GM10248 (cell line): ENCODE measurements around the gene ERBB3.
"Not testable (repeated sequence)": the region's sequence is repeated elsewhere in the genome, so short reads cannot be mapped to it uniquely, and the experiment has no call there.

Source experiments
- CTCF ChIA-PET: fragments of 300-600 bp; sonication (Branson Sonifier 250); formaldehyde crosslinking; extraction: SDS; loops from one replicate; lab custom pipeline; 2021; ENCODE audit warnings: antibody characterized with exemption; lab: Yijun Ruan, JAX
- POLR2A ChIA-PET: fragments of 350-650 bp; sonication (Branson Sonifier 250); formaldehyde crosslinking; extraction: SDS; loops from one replicate; lab custom pipeline; 2020; ENCODE audit warnings: antibody characterized with exemption; lab: Yijun Ruan, JAX
- DNase-seq: peaks from one replicate; pipeline ENCODE4 v3.0.0; 2012; ENCODE audit errors: extremely low spot score
- TF ChIP-seq, protein P1 (sequence below): IDR thresholded peaks from 2 replicates; pipeline ENCODE4 v1.5.1; 2012; ENCODE audit warnings: mild to moderate bottlenecking, low read depth; ENCODE audit errors: extremely low read depth, missing control alignments, control extremely low read depth

Gene ERBB3

DNA sequence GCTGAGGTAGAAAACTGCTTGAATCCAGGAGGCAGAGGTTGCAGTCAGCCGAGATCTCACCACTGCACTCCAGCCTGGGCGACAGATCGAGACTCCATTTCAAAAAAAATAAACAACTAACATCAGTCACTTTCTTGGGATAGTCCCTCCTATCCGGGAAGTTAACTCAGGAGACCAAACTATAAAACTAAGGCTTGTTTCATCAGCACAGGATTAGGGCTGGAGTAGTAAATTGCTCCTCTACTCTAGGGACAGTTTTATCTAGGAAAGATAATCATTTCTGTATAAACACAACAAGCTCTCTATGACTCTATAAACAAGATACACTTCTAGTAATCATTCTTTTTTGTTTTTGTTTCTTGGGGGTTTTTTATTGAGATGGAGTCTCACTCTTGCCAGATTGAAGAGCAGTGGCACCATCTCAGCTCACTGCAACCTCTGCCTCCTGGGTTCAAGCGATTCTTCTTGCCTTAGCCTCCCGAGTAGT, 26.5 kb upstream of the ERBB3 start:
- TF ChIP-seq, protein P1, sequence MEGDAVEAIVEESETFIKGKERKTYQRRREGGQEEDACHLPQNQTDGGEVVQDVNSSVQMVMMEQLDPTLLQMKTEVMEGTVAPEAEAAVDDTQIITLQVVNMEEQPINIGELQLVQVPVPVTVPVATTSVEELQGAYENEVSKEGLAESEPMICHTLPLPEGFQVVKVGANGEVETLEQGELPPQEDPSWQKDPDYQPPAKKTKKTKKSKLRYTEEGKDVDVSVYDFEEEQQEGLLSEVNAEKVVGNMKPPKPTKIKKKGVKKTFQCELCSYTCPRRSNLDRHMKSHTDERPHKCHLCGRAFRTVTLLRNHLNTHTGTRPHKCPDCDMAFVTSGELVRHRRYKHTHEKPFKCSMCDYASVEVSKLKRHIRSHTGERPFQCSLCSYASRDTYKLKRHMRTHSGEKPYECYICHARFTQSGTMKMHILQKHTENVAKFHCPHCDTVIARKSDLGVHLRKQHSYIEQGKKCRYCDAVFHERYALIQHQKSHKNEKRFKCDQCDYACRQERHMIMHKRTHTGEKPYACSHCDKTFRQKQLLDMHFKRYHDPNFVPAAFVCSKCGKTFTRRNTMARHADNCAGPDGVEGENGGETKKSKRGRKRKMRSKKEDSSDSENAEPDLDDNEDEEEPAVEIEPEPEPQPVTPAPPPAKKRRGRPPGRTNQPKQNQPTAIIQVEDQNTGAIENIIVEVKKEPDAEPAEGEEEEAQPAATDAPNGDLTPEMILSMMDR, result no peak
- ChIA-PET CTCF (no interaction called here), POLR2A (no interaction called here)
- DNase-seq, result no peak

DNA sequence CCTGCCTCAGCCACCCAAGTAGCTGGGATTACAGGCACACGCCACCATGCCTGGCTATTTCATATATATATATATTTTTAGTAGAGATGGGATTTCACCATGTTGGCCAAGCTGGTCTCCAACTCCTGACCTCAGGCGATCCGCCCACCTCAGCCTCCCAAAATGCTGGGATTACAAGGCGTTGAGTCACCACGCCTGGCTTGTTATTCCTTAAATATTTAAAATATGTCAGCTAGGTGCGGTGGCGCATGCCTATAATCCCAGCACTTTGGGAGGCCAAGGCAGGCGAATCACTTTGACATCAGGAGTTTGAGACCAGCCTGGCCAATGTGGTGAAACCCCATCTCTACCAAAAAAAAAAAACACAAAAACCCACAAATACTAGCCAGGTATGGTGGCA, 20.0 kb upstream of the ERBB3 start:
- ChIA-PET POLR2A (interaction anchor here (0.7 kb wide), 1 partner anchor 1569 kb away, joined by 3 read pairs; no protein-coding TSS in a partner anchor), CTCF (interaction anchor here (0.9 kb wide), 1 partner anchor 13 kb away, joined by 4 read pairs; no protein-coding TSS in a partner anchor)
- not testable (repeated sequence) for DNase-seq

DNA sequence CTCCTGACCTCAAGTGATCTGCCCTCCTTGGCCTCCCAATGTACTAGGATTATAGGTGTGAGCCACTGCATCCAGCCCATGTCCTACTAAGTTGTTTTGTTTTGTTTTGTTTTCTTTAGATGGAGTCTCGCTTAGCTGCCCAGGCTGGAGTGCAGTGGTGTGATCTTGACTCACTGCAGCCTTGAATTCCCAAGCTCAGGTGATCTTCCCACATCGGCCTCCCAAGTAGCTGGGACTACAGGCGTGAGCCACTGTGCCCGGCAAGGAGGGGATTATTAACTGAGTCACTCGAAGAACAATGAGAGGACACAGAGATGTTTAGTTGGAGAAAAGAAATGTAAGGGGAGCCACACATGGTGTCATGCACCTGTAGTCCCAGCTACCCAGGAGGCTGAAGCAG, 18.0 kb upstream of the ERBB3 start:
- POLR2A ChIA-PET, result no interaction called here
- CTCF ChIA-PET, result interaction anchor here (1.1 to 1.6 kb wide), 2 partner anchors 15 to 324 kb away, joined by 3 to 7 read pairs; no protein-coding TSS in a partner anchor
- DNase-seq, result no peak
- TF ChIP-seq, protein P1, result no peak

DNA sequence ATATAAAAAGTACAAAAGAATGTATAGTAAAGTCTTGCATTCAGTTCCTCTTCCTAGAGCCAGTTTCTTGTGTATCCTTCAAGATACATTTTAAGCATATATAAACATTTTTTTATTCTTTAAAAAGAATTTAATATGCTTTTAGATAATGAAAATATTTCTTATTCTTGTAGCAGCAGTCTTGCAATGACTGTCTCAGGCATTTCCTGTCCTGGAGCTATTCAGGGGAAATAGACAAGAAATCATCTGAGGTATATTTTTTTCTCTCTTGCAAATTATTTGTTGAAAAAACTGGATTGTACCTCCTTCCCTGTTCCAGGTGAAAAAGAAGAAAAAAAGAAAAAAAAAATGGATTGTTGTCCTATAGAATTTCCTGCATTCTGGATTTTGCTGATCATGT, 17.0 kb upstream of the ERBB3 start:
- CTCF ChIA-PET, result no interaction called here
- TF ChIP-seq, protein P1, result no peak
- POLR2A ChIA-PET, result no interaction called here
- DNase-seq, result no peak

DNA sequence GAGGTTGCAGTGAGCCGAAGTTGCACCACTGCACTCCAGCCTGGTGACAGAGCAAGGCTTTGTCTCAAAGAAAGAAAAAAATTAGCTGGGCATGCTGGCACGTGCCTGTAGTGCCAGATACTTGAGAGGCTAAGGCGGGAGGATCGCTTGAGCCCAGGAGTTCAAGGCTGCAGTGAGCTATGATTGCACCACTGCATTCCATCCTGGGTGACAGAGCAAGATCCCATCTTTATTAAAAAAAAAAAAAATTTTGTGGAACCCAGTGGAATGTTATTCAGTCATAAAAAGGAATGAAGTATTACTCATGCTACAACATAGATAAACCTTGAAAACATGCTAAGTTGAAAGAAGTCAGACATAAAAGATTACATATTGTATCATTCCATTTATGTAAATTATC, 8.3 kb upstream of the ERBB3 start:
- POLR2A ChIA-PET, result no interaction called here
- CTCF ChIA-PET, result no interaction called here
- TF ChIP-seq, protein P1, result no peak
- no peak for DNase-seq

DNA sequence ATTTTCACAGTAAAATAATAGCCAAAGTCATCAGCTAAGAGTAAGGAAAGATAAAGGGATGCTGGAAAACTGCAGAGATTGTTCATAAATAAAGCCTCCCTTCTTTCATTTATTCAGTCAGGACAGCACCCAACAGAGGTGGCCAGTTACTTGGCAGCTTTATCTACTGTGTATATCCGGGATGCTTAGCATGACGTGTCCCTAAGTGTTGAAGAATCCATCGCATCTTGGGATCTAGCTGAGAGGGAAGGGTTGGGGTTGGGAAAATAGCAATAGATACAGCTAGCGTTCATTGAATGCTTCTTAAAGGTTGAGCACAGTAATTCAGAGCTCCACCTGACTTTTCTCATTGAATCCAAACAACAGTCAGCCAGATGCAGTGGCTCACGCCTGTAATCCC, 5.6 kb upstream of the ERBB3 start:
- no peak for DNase-seq
- CTCF ChIA-PET, result interaction anchor here (1.2 to 1.3 kb wide), 2 partner anchors 9 to 10 kb away, joined by 3 to 4 read pairs; no protein-coding TSS in a partner anchor
- POLR2A ChIA-PET, result interaction anchor here (0.6 kb wide), 1 partner anchor 42 kb away, joined by 3 read pairs; no protein-coding TSS in a partner anchor
- TF ChIP-seq, protein P1, result no peak

DNA sequence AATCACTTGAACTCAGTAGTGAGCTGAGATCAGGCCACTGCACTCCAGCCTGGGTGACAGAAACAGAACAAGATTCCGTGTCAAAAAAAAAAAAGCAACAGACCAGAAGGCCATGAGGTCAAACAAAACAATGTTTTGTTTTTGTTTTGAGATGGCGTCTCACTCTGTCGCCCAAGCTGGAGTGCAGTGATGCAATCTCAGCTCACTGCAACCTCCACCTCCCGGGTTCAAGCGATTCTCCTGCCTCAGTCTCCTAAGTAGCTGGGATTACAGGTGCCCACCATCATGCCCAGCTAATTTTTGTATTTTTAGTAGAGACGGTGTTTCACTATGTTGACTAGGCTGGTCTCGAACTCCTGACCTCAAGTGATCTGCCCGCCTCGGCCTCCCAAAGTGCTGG, 2.0 kb upstream of the ERBB3 start:
- POLR2A ChIA-PET, result not testable (repeated sequence)
- CTCF ChIA-PET, result interaction anchor here (1.0 to 1.4 kb wide), 2 partner anchors 26 to 82 kb away, joined by 3 to 4 read pairs; partner anchors contain the start of gene PA2G4

DNA sequence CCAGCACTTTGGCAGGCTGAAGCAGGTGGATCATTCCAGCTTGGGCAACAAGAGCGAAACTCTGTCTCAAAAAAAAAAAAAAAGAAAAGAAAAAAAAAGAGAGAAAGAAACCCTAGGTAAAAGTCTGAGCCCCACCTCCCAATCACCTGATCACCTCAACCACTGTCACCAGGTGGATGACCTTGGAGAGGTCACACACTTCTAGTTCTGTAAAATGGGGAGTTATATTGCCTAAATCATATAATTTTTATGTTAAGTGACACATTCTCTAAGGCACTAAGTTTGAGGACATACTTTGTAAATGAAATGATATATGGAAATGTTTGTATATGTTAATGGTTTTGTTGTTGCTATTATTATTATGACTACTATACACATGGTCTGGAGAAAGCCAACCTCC, 1.5 kb upstream of the ERBB3 start:
- DNase-seq, result no peak
- POLR2A ChIA-PET, result no interaction called here
- CTCF ChIA-PET, result interaction anchor here (1.0 to 1.5 kb wide), 3 partner anchors 19 to 83 kb away, joined by 3 read pairs; no protein-coding TSS in a partner anchor
- TF ChIP-seq, protein P1, result no peak

More for the DNA sequence above, 2.0 kb upstream of the ERBB3 start:
- not testable (repeated sequence) for DNase-seq
